NOMO-1 (cell line): ENCODE results near the gene CYFIP1.
"Not testable (repeated sequence)": the region's sequence is repeated elsewhere in the genome, so short reads cannot be mapped to it uniquely, and the experiment has no call there.

Experiments
- DNase-seq, 2 experiments: peaks; one replicate each; lab custom pipeline; 2025; ENCODE audit not compliant: unreplicated experiment in 2 of 2; lab: John Stamatoyannopoulos, UW

CYFIP1 gene

DNA sequence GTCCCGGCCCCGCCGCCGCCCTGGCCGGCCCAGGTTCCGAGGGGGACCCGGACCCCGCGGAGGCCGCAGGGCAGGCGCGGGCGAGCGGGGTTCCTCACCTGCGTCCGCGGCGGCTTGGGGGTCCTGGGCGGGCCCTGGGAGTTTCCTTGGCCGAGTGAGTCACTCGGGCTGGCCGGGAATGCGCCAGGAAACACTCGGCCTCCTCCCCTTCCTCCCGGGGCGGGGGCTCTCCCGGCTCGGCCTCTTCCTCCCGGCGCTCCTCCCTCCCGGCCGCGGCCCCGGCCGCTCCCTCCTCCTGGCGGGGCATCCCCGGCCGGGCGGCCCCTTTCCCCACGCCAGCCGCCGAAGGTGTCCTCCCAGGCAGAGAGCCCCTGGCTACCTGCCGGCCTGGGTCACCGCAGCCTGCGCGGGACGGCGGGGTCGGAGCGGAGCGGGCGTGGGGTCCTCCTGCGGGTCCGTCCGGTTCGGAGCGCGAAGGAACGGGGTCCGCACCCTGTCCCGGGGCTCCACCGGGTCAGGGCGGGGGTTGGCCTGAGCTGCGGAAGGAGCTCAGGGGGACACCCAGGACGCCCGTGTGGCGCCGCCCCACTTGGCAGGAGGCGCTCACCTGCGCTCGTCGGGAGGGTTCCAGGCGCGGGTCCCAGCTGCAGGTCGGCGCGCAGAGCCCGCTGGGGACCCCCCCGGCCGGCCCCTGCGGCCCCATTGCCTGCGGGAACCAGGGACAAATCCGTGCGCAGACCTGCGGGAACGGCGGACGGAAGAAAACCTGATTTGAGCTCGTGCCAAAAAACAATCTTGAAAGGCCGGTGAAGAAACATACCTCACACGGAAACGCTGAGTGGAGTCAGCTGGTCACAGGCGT, at the start of gene CYFIP1:
Gene CYFIP1 (minus strand): TSS at position 180 of the 862 bp plus-strand sequence. CDS start 33,083 bp downstream, outside the sequence.
- peak in 1 of 2 experiments; percentile 17 for DNase-seq

DNA sequence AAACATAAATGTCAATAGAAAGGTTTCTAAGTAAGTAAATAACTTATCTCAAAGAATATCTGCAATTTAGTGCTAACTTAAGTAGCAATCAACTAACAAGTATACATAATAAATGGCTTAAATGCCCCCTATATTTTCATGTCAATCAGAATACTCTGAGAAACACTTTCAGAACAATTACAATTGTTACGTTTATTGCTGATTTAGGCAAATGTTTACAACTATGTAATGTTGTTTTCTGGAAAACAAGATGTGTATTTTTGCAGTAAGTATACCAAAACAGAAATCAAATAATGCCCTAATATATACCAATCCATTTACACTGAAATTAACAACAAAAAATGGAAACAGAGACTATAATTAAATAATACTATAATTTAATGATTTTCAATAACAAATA, 46.0 kb upstream of the CYFIP1 start:
- DNase-seq = no peak

DNA sequence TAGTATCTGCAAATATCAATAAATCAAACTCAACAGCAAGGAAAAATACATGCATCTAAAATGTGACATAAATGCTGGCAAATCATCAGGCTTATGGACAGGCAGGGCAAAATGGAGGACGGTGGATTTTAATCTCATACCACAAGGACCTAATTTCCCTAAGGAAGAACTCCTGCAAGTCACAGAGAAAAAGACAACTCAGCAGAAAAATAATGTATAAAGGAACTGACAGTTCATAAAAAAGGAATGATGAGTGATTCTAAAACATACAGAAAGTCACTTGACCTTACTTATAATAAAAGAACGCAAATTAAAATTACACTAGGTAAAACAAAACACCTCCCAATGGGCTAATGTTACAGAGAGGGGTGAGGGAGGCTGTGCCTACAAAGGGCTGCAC, 42.0 kb upstream of the CYFIP1 start:
- no peak for DNase-seq

DNA sequence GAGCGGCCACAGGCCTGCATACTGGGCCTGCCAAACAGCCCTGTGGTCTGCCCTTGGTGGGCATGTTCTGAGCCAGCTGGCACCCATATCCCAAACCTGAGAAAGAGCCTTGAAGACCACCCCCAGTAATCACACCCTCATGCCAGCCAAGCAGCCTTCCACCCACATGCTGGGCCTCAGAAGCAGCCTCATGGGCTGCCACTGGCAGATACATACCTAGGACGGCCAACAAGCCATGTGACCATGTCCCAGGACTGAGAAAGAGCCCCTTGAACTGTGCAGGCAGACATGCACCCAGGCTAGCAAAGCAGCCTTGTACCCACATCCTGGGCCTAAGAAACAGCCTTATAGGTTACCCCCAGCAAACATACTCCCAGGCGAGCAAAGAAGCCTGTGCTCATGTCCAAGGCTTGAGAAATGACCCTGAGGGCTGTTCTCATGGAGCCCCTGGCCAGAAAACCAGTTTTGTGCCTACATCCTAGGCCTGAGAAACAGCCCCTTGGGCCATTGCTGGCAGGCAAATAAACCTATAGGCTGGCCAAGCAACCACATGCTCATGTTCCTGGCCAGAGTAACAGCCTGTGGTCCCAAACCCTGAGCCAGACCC, 34.3 kb upstream of the CYFIP1 start:
- no peak for DNase-seq

DNA sequence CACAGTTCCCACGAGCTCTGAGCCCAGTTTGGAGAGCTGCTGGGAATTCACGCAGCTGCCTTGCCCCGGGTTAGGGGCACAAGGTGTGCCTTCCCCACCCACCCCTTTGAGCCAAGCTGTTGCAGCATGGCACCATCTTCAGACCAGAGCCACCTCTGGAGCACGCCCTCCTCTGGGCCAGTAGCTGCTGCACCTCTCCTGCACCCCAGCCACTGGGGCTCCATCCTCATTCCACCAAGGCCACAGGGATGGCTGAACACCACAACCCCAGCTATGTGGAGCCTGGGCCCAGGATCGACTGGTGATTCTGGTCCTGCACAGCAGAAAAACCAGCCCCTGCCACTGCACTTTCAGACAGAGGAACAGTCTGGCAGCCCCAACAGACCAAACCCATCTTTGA, 33.5 kb upstream of the CYFIP1 start:
- DNase-seq = no peak

DNA sequence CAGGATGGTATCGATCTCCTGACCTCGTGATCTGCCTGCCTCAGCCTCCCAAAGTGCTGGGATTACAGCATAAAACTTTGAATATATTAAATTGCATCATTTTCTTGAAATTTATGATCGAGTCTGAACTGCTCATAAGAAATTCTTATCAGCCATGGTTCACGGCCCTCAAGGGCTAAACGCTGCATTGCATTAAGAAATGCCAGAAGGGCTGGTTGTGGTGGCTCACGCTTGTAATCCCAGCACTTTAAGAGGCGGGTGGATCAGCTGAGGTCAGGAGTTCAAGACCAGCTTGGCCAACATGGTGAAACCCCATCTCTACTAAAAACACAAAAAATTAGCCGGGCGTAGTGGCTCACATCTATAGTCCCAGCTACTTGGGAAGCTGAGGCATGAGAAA, 32.4 kb upstream of the CYFIP1 start:
- DNase-seq = not testable (repeated sequence)

DNA sequence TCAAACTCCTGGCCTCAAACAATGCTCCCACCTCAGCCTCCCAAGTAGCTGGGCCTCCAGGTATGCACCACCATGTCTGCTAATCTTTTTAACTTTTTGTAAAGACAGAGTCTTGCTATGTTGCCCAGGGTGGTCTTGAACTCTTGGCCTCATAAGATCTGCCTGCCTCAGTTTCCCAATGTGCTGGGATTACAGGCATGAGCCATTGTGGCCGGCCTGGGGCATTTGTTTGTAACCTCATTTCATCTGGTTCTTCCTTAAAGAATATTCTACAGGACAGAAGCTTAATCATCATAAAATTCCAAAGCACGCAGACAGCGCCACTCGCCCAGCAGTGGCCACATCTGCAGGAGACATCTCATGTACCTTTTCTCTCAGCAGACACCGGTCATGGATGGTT, 23.6 kb upstream of the CYFIP1 start:
- no peak for DNase-seq

DNA sequence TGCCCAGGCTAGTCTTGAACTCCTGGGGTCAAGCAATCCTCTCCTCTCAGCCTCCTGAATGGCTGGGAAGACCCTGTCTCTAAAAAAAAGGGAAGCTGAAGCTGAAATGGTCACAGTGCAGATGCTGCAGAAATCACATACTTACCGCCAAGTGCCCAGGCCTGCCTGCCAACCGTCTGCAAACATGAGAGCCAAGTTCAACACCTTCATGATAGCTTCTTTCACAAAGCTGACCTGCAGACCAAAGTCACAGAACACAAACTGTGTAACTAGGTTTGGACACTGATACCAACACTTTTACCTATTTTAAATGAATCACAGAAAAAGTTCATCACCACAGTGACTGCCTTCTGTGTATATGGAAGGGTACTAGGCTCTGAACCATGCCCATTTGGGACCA, 22.8 kb upstream of the CYFIP1 start:
- no peak for DNase-seq

DNA sequence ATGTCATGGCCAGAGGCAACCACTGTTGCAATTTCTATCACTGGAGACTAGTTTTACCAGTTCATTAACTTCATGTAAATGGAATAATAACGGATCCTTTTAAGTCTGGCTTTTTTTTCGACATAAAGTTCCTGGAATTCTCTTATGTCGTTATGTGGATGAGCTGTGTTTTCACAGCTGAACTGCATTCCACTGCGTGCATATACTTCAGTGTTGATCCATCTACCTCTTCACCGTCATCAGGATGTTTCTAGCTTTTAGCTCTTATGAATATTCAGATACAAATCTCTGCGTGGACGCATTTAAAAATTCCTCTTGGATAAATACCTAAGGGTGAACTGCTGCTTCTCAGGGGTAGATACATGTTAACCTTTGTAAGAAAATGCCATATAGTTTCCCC, 15.6 kb upstream of the CYFIP1 start:
- no peak for DNase-seq

DNA sequence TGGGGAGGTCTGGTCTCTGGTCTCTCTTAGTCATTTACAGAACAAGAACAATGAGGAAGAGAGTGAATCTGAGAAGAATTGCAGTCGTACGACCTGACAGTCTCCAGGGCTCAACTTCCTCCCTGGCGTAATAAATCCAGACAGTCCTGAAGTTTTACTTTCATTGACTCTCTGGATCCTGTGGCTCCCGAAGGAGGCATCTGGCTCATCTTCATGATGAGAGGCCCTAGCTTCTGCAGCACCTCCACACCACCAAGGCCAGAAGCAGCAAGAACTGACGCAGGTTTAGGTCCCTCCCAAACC, 11.8 kb upstream of the CYFIP1 start:
- DNase-seq = peak in 1 of 2 experiments; percentile 14

DNA sequence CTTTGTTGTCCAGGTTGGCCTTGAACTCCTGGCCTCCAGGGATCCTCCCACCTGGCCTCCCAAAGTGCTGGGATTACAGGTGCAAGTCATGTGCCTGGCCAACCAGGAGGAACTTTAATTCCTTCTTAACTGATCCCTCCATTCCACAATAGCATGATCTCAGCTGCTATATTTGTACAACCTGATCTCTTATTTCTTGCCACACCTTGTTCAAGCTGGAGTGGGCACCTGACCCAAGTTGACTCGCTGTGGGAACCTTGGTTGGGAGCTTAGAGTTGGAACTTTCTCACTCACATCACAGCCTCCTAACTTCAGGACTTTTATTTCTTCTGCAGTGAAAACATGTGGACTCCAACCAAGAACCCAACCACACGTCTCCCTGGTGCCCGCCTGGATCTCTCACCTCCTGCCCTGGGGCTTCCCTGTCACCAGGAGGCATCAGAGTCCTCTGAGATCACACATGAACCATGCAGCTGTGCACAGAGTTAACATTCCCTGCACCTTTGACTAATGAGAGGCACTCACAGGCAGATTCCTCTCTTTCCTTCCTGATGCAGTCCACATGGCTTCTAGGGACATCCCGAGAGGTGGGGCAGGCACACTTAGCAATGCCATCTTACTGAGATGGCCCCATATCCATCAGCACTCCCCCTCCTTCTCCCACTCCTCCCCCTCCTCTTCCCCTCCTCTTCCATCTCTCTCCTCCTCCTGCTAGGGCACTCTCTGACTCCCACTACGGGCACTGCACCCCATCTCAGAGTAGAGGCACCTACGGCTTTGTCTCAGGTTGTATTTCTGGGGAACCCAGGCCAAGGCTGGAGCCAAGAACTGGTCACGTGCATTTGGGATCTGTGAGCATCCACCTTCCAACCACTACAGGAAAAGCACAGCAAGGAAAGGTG, 9.7 kb upstream of the CYFIP1 start:
- no peak for DNase-seq

DNA sequence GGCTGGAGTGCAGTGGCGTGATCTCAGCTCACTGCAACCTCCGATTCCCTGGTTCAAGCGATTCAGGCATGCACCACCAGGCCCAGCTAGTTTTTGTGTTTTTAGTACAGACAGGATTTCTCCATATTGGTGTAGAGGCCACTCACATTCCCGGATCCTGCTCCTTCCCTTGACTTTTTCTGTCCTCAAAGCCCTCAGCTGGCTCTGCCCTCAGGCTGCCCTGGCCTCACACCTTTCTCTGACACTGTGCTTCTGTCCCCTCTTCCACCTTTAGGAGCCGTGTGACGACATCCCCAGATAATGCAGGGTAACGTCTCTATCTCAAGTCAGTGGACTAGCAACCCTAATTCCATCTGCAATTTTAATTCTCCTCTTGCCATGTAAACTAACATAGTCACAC, 8.6 kb upstream of the CYFIP1 start:
- no peak for DNase-seq

DNA sequence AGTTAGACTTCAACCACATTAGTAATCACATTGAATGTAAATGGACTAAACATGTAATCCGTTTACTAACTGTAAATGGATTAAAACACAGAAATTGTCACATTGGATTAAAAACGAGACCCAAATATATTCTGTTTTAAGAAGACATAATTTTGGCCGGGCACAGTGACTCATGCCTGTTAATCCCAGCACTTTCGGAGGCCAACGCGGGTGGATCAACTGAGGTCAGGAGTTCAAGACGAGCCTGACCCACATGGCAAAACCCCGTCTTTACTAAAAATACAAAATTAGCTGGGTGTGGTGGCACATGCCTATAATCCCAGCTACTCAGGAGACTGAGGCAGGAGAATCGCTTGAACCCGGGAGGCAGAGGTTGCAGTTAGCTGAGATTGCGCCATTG, 1.8 kb upstream of the CYFIP1 start:
- DNase-seq = not testable (repeated sequence)

DNA sequence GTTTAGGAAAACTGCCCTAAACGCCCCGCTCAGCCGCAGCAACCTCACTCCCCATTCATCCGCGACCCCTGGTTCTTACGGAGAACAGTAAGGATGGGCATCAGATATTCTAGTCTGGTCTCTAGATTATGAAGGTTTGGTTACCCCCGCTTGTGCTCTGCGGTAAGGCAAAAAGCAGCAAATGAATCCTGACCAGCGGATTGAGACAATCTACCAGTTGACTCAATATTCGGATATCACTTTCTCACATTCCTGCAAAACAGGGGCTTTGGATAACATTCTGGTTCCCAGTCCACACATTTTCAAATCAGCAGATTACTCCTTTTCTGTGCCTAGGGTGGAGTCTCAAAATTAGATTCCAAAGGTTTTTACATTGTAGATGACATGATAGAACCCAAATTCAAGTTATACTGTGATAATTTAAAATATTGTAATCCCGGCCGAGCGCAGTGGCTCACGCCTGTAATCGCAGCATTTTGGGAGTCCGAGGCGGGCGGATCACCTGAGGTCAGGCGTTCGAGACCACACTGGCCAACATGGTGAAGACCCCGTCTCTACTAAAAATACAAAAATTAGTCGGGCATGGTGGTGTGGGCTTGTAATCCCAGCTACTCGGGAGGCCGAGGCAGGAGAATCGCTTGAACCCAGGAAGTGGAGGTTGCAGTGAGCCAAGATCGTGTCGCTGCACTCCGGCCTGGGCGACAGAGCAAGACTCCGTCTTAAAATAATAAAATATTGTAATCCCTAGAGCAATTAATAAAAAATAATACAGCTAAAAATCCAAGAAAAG, 1.1 kb upstream of the CYFIP1 start:
- no peak for DNase-seq

DNA sequence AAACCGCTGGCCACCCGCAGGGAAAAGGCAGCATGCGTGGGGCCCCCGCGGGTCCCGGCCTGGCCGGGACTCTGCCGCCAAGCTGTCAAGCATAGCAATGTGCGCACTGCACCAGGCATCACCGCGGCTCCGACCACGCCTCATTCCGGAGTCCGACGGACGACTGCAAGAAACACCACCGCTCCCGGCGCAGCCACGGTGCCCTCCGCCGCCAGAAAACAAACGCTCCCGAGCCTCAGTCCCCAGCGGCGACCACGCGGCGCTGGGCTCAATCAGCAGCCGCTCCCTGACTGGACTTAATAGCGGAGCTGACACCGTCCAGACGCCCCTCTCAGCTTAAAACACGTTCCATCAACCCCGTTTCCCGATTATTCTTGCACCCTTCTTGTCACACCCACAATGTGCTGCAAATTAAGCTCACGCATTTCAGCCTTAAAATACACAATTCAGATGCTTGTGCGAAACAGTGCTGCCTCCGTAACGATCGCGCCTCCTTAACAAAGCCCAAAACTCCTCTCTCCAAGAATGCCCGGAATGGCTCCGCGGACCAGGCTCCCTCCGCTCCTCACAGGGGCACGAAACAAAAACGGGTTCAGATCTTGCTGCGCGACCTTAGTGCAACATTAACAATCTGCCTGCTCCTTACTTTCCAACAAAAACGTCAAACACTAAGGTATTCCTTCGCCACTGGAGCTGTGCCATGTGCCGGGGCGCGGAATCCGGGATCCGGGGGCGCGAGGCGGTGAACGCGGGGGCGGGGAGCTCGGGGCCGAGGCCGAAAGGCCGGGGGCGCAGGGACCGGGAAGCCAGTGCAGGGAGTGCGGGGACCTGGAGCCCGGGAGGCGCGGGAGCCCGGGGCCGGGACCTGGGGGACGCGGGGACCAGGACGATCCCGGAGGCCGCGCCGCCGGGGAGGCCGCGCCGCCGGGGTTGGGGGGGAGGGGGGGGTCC, 655 bp downstream of the CYFIP1 start:
- peak; percentile 12 to 53 for DNase-seq

DNA sequence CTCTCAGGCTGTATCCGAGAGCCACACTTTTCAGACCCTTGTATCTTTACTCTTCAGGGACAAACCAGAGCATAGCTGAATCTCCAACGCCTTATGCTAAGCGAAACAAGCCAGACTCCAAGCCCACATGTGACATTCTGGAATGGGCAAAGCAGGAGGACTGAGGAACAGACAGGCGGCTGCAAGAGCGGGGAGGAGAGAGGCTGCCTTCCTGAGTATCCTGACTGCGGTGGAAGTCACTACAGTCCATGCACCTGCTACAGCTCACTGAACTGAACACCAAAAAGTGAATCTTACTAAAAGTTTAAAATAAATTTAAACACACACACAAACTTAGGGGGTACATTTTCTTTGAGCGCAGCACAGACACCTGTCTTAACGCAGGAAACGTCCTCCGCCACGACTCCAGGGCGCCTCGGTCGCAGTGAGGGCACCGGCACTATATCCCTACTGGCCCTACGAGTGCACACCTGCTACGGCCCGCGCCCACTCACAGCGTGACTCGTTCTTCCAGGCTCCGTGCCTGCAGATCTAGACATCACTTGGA, 1.4 kb downstream of the CYFIP1 start:
- no peak for DNase-seq

DNA sequence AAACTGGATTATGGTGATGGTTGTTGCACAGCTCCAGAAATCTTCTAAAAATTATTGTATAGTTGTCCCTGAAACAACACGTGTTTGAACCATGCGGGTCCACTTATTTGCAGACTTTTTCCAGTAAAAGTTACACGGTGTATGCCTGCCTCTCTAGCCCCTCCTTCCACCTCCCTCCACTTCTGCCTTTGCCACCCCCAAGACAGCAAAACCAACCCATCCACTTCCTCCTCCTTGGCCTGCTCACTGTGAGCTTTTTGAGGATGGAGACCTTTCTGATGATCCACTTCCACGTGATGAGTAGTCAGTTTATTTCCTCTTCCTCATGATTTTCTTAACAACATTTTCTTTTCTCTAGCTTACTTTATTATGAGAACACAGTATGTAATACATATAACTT, 5.4 kb downstream of the CYFIP1 start:
- DNase-seq = peak; percentile 82 to 84

DNA sequence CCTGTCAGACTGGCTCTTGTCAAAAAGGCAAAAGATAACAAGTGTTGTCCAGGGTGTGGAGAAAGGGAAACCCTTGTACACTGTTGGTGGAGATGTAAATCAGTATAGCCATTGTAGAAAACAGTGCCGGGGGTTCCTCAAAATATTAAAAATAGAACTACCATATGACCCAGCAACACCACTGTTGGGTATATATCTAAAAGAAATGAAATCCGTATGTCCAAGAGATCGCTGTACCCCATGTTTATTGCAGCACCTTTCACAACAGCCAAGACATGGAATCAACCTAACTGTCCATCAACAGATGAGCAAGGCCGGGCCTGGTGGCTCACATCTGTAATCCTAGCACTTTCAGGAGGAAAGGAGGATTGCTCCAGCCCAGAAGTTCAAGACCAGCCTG, 6.2 kb downstream of the CYFIP1 start:
- DNase-seq = no peak

DNA sequence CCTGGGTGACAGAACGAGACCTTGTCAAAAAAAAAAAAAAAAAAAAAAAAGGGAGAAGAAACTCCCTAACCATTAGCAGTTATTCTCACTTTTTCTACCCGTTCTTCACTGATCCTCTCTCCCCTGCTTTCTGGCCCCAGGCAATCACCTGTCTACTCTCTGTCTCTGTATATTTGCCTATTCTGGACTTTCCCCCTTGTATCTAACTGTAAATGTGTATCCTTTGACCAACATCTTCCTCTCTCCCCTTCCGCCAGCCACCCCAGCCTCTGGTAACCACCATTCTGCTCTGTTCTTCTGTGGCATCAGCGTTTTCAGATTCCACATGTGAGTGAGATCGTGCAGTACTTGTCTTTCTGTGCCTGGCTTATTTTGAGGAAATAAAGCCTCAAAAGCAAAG, 6.9 kb downstream of the CYFIP1 start:
- no peak for DNase-seq
